ENCODE results near the gene RNF212.

RNF212 gene

DNA sequence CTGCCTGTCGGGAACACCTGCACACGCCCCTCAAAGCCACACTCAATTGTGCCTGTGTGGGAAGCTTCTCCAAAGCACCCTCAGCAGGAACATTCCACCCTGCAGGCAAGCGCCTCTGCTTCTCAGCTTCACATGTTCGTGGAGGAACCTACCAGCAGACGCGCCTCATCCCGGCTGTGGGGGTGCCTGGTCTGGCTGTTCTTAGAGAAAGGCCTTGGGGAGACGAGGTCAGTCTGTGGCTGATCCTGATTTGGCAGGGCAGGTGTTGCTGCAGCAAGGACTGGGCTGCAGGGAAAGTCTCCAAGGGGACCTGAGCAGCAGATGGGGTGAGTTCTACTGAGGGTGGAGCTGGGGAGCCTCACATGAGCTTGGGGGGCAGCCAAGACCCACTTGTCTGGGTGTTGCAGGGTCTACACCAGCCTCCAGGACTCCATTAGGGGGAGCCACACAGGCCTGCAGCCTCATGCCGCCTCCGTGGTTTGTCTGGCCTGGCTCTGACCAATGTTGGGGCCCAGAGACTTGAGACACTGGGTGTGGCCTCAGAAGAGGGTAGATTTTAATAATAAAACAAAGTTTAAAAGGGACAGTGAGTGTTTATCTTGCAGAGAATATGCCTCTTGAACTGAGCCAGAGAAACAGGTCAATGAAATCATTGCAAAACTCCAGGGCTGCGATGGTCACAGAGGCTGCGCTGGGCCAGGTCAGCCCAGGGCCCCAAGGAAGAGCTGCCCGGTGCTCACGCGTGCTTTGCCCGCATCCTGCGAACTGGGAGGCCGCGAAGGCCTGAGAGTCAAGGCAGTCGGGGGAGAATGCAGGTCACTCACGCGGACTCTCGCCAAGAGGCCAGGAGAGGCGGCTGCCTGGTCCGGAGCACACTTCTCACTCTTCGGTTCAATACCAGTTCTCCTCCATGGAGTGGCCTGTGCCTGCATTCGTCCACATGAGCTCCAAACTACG is 21.1 kb downstream of the RNF212 start:
- H3K4me3 ChIP-seq (ENCODE audit: low read depth, low read length), result no peak overlapping the region
- DNase-seq (ENCODE audit: low read depth), result no peak

- DNase-seq (ENCODE audit: low read depth), result no peak
These were observed 21.8 kb downstream of the RNF212 start for GRCh38 chr4:1091561-1091995.

DNA sequence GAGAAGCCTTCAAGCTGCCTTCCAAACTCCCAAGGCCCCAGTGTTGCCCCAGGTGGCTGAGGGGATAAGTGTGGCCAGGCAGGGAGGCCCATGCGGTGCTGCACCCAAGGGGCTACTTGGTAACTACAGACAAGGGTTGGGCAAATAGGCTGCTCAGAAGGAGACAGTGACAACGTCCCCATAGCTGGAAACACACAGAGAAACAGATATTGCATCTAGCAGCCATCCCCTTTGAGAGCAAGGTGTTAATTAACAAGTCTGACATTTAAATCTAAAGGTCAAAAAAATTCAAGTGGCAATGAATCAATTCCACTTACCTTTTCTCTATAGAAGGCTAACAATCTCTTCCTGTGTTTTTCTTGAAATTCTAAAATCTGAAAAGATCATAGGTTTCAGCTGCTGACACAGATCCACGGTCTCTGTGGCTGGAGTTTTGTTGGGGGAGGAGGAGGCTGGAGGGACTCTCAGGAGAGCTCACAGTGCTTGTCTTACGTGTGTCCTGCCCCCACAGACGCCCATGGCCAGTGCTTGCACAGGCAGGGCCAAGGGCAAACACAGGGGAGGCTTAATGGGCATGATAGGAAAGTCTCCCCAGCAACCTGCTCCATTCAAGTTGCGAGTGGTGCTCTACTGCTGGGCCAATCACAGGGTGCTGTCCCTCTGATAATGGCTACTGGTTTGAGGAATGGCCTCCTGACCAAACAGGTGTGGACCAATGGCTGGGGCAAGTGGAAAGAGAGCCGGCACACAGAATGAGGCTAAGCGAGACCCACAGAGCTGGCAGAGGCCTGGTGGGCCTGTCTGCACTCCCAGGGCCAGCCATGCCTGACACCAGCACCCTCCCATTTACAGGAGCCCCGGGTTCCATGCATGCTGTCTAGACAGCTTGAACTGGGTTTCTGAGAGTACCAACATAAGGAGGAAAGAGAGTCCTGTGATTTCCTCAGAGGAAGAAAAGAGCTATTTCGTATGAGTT is 22.6 kb downstream of the RNF212 start:
- H3K4me3 ChIP-seq (ENCODE audit: low read depth, low read length), result no peak overlapping the region
- no peak for DNase-seq (ENCODE audit: low read depth)

More at GRCh38 chr4:1091561-1091995, 21.8 kb downstream of the RNF212 start:
- H3K4me3 ChIP-seq (ENCODE audit: low read depth, low read length), result no peak overlapping the region

GRCh38 chr4:1090036-1090435 is 23.3 kb downstream of the RNF212 start:
- no peak overlapping the region for H3K4me3 ChIP-seq (ENCODE audit: low read depth, low read length)
- DNase-seq (ENCODE audit: low read depth), result no peak

DNA sequence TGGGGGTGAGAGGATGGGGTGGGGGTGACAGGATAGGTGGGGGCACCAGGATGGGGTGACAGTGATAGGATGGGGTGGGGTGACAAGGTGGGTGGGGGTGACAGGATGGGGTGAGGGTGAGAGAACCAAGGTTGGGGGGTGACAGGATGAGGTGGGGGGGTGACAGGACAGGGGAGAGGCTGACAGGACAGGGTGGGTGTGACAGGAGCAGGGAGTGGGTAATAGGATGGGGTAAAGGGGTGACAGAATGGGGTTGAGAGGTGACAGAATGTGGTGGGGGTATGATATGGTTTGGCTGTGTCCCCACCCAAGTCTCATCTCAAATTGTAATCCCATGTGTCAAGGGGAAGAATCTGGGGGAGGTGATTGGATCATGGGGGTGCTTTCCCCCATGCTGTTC is 26.0 kb downstream of the RNF212 start:
- no peak overlapping the region for H3K4me3 ChIP-seq (ENCODE audit: low read depth, low read length)
- no peak for DNase-seq (ENCODE audit: low read depth)

- DNase-seq (ENCODE audit: low read depth), result no peak
- no peak overlapping the region for H3K4me3 ChIP-seq (ENCODE audit: low read depth, low read length)
These were observed 27.4 kb downstream of the RNF212 start for GRCh38 chr4:1086011-1086410.

GRCh38 chr4:1085404-1085799 is 28.0 kb downstream of the RNF212 start:
- H3K4me3 ChIP-seq (ENCODE audit: low read depth, low read length), result no peak overlapping the region
- DNase-seq (ENCODE audit: low read depth), result no peak

DNA sequence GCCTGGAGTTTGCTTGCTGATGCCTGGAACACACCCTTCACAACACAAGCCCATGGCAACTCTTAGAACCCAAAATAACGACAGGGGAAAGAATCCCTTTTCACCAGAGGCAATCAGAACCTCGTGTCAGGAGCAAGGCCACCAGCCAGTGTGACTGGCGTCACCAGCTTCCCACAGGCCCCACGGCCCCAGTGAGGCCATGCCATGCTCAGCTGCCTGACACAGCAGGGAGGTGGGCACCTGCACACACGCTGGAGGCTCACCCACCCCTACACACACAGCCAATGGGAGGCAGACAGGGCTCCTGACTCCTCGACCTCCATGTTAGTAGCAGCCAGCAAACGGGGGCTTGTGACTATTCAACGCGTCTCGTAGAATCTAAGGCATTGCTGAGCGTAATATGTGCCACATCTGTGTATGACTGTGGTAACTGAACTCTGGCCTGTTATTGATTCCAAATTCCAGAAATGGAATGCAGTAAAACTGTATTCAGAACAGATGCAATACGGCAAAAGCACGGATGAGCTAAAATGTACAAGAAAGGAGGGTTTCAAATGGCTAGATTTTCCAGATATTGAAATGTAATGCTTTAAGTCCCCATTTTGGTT is 28.5 kb downstream of the RNF212 start:
- H3K4me3 ChIP-seq (ENCODE audit: low read depth, low read length), result no peak overlapping the region
- no peak for DNase-seq (ENCODE audit: low read depth)

DNA sequence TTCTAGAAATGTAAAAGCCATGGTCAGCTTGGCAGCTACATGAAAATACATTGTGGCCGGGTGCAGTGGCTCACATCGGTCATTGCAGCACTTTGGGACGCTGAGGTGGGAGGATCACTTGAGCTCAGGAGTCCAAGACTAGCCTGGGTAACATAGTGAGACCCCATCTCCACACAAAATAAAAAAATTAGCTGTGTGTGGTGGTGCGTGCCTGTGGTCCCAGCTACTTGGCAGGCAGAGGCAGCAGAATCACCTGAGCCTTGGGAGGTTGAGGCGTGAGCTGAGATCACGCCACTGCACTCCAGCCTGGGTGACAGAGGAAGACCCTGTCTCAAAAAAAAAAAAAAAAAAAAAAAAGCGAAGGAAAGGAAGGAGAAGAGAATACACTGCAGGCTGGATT is 29.0 kb downstream of the RNF212 start:
- no peak for DNase-seq (ENCODE audit: low read depth)
- no peak overlapping the region for H3K4me3 ChIP-seq (ENCODE audit: low read depth, low read length)

GRCh38 chr4:1082215-1083182 is 30.9 kb downstream of the RNF212 start:
- DNase-seq (ENCODE audit: low read depth), result peak; percentile 54
- H3K4me3 ChIP-seq (ENCODE audit: low read depth, low read length), result no peak overlapping the region

DNA sequence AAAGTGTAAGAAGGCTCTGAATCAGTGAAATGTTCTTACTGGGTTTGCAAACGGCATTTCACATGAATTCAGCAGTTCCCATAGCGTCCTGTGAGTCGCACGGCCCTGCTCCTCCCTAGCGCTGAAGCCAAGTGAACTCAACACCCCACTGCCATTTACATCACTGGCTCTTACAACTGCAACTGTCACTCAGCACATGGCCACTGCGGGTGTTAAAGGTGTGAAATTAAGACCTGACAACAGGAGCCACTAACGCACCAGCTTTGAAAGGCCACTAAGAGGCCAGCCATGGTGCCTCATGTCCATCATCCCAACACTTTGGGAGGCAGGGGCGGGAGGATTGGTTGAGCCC is 31.7 kb downstream of the RNF212 start:
- DNase-seq (ENCODE audit: low read depth), result peak; percentile 58
- no peak overlapping the region for H3K4me3 ChIP-seq (ENCODE audit: low read depth, low read length)

- DNase-seq (ENCODE audit: low read depth), result peak; percentile 19
- H3K4me3 ChIP-seq (ENCODE audit: low read depth, low read length), result no peak overlapping the region
These were observed 32.2 kb downstream of the RNF212 start for GRCh38 chr4:1080961-1081688.

- no peak for DNase-seq (ENCODE audit: low read depth)
- no peak overlapping the region for H3K4me3 ChIP-seq (ENCODE audit: low read depth, low read length)
These were observed 32.9 kb downstream of the RNF212 start for GRCh38 chr4:1080432-1080831.

GRCh38 chr4:1079711-1080265 is 33.6 kb downstream of the RNF212 start:
- H3K4me3 ChIP-seq (ENCODE audit: low read depth, low read length), result no peak overlapping the region
- no peak for DNase-seq (ENCODE audit: low read depth)

- H3K4me3 ChIP-seq (ENCODE audit: low read depth, low read length), result no peak overlapping the region
- no peak for DNase-seq (ENCODE audit: low read depth)
These were observed 34.9 kb downstream of the RNF212 start for GRCh38 chr4:1078490-1078889.

GRCh38 chr4:1077711-1078477 is 35.5 kb downstream of the RNF212 start:
- DNase-seq (ENCODE audit: low read depth), result no peak

More at GRCh38 chr4:1077711-1078477, 35.5 kb downstream of the RNF212 start:
- H3K4me3 ChIP-seq (ENCODE audit: low read depth, low read length), result no peak overlapping the region

All from skeletal muscle cell (primary cell).